ENCODE measurements around the gene LHPP. TPM values are rescaled to one million over a fixed set of nuclear protein-coding genes. Genes with fewer than 3 reads are reported as not detected.

The LHPP gene
- polyA plus RNA-seq, 2 of the 4 experiments (the other 2 are of a cell fraction), result 14.4 to 18.6 TPM

DNA sequence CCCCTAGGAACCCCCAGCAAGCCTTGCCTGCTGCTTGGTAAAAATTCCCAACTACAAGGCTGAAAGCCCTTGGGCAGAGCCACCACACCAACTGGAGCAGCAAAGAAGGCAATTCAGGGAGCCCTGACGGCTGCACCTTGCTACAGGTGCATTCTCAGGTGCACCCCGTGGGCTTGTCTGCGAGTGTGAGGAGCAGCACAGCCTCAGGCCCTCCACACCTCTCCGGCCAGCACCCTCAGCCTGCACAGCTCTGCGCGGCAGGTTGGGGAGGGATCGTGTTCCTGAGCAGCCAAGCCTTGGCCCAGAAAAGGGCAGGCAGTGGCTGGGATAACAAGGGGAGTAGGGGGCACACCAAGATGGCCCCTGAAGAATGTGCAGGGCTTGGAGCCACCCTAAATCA lies 178.4 kb downstream of the LHPP start:
- POLR2A ChIA-PET, result no interaction called here
- WGBS (ENCODE audit: missing lambda C conversion rate), result 90% methylated on average over 2 of the region's 7 CpGs
- Histone ChIP-seq H3K4me2 (no peak overlapping the region), H3K4me3 (no peak overlapping the region), H3K27ac (no peak overlapping the region), H3K9me3 (no peaks in the 10 kb centered on the region), H3K4me1 (no peaks in the 10 kb centered on the region)
- no peak for ATAC-seq
- no peak for DNase-seq (ENCODE audit: low read depth in 1 of 2, low spot score in 1 of 2)
- no peak for FAIRE-seq
- CTCF ChIA-PET, result interaction anchor here (1.6 kb wide), 1 partner anchor 64 kb away, joined by 3 read pairs; no protein-coding TSS in a partner anchor
- TF ChIP-seq CBX8 (IDR thresholded peaks at IDR 0.05), result no peak
- no peak for TF ChIP-seq CBX2 (IDR thresholded peaks at IDR 0.05; ENCODE audit: borderline replicate concordance, low read depth)
- no peak for TF ChIP-seq KDM5A (IDR thresholded peaks at IDR 0.05)
- TF ChIP-seq SREBF2 (IDR thresholded peaks at IDR 0.05), result no peak
- TF ChIP-seq HMGXB4 (CRISPR knock-in tag; IDR thresholded peaks at IDR 0.05; ENCODE audit: borderline replicate concordance), result no peak
- TF ChIP-seq, protein P1, sequence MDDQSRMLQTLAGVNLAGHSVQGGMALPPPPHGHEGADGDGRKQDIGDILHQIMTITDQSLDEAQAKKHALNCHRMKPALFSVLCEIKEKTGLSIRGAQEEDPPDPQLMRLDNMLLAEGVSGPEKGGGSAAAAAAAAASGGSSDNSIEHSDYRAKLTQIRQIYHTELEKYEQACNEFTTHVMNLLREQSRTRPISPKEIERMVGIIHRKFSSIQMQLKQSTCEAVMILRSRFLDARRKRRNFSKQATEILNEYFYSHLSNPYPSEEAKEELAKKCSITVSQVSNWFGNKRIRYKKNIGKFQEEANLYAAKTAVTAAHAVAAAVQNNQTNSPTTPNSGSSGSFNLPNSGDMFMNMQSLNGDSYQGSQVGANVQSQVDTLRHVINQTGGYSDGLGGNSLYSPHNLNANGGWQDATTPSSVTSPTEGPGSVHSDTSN (IDR thresholded peaks at IDR 0.05), result no peak
- TF ChIP-seq HDAC2 (IDR thresholded peaks at IDR 0.05), result no peak
- TF ChIP-seq JUN (IDR thresholded peaks at IDR 0.05), result no peak

- ChIA-PET CTCF (no interaction called here), POLR2A (no interaction called here)
- Histone ChIP-seq H3K4me2 (no peak overlapping the region), H3K4me3 (no peak overlapping the region), H3K4me1 (no peaks in the 10 kb centered on the region), H3K27ac (no peak overlapping the region), H3K9me3 (no peaks in the 10 kb centered on the region)
- WGBS (ENCODE audit: missing lambda C conversion rate), result 85% methylated on average over 19 of the region's 20 CpGs
- DNase-seq (ENCODE audit: low read depth in 1 of 2, low spot score in 1 of 2) (no peak), ATAC-seq (no peak), FAIRE-seq (no peak)
- TF ChIP-seq MAZ (IDR thresholded peaks at IDR 0.05; ENCODE audit: borderline replicate concordance, low read depth, low read length) (no peak), CBX8 (IDR thresholded peaks at IDR 0.05) (no peak), HMGXB4 (CRISPR knock-in tag; IDR thresholded peaks at IDR 0.05; ENCODE audit: borderline replicate concordance) (no peak), HEYL (CRISPR knock-in tag; IDR thresholded peaks at IDR 0.05) (no peak), NPAS2 (CRISPR knock-in tag; IDR thresholded peaks at IDR 0.05; ENCODE audit: borderline replicate concordance) (no peak), CBX2 (IDR thresholded peaks at IDR 0.05; ENCODE audit: borderline replicate concordance, low read depth) (no peak), ATOH8 (CRISPR knock-in tag; IDR thresholded peaks at IDR 0.05; ENCODE audit: low read depth) (no peak), JUN (IDR thresholded peaks at IDR 0.05) (no peak), ZC3H11A (IDR thresholded peaks at IDR 0.05) (no peak), HOXA7 (CRISPR knock-in tag; IDR thresholded peaks at IDR 0.05) (no peak)
- TF ChIP-seq, protein P2, sequence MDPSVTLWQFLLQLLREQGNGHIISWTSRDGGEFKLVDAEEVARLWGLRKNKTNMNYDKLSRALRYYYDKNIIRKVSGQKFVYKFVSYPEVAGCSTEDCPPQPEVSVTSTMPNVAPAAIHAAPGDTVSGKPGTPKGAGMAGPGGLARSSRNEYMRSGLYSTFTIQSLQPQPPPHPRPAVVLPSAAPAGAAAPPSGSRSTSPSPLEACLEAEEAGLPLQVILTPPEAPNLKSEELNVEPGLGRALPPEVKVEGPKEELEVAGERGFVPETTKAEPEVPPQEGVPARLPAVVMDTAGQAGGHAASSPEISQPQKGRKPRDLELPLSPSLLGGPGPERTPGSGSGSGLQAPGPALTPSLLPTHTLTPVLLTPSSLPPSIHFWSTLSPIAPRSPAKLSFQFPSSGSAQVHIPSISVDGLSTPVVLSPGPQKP (IDR thresholded peaks at IDR 0.05; ENCODE audit: low read depth, low read length), result no peak
Observed at GRCh38 chr10:124640538-124641231, 179.1 kb downstream of the LHPP start.
